Measurements from ENCODE around the gene LIF. TPM values are rescaled to one million over a fixed set of nuclear protein-coding genes. Genes with fewer than 3 reads are reported as not detected.

The LIF gene
- total RNA-seq: 2.3 and 3.6 TPM in 2 replicates
- long read RNA-seq: 0 reads

GRCh38 chr22:30245985-30246813 is at the start of gene LIF:
LIF (minus strand) TSS chr22:30246759; CDS start chr22:30246695, 64 bp downstream.
- no peaks in the 10 kb centered on the region for H3K9me3 Mint-ChIP-seq (ENCODE audit: low read depth)
- peak; percentile 30 for DNase-seq (ENCODE audit: low spot score, unreplicated experiment)
- peaks cover 23% of the 10 kb centered on the region for H3K27me3 Mint-ChIP-seq
- peak; percentile 29 for TF ChIP-seq CTCF (IDR thresholded peaks at IDR 0.05; ENCODE audit: unreplicated experiment)
- H3K4me3 Mint-ChIP-seq (ENCODE audit: low read depth): peak within 1 kb of the TSS; percentile 82
- H3K4me1 Mint-ChIP-seq (ENCODE audit: low read depth): peaks cover 21% of the 10 kb centered on the region
- H3K36me3 Mint-ChIP-seq (ENCODE audit: insufficient read depth): no peaks in the 10 kb centered on the region
- H3K27ac Mint-ChIP-seq: peak within 1 kb of the TSS; percentile 73

GRCh38 chr22:30296324-30296723 is 49.8 kb upstream of the LIF start:
- Mint-ChIP-seq H3K9me3 (ENCODE audit: low read depth) (no peaks in the 10 kb centered on the region), H3K4me1 (ENCODE audit: low read depth) (peaks cover 13% of the 10 kb centered on the region), H3K27me3 (no peaks in the 10 kb centered on the region), H3K36me3 (ENCODE audit: insufficient read depth) (peaks cover 9% of the 10 kb centered on the region), H3K27ac (no peak overlapping the region), H3K4me3 (ENCODE audit: low read depth) (no peak overlapping the region)
- no peak for DNase-seq (ENCODE audit: low spot score, unreplicated experiment)
- no peak for TF ChIP-seq CTCF (IDR thresholded peaks at IDR 0.05; ENCODE audit: unreplicated experiment)

GRCh38 chr22:30295576-30295975 is 49.0 kb upstream of the LIF start:
- Mint-ChIP-seq H3K36me3 (ENCODE audit: insufficient read depth) (peaks cover 9% of the 10 kb centered on the region), H3K27me3 (no peaks in the 10 kb centered on the region), H3K4me1 (ENCODE audit: low read depth) (peaks cover 13% of the 10 kb centered on the region), H3K27ac (no peak overlapping the region), H3K4me3 (ENCODE audit: low read depth) (no peak overlapping the region), H3K9me3 (ENCODE audit: low read depth) (no peaks in the 10 kb centered on the region)
- TF ChIP-seq CTCF (IDR thresholded peaks at IDR 0.05; ENCODE audit: unreplicated experiment): no peak
- no peak for DNase-seq (ENCODE audit: low spot score, unreplicated experiment)

- H3K4me1 Mint-ChIP-seq (ENCODE audit: low read depth): peaks cover 14% of the 10 kb centered on the region
Measured at GRCh38 chr22:30294830-30295229, 48.3 kb upstream of the LIF start.

GRCh38 chr22:30294066-30294465 is 47.5 kb upstream of the LIF start:
- H3K27ac Mint-ChIP-seq: no peak overlapping the region
- H3K27me3 Mint-ChIP-seq: no peaks in the 10 kb centered on the region
- TF ChIP-seq CTCF (IDR thresholded peaks at IDR 0.05; ENCODE audit: unreplicated experiment): no peak
- peaks cover 14% of the 10 kb centered on the region for H3K4me1 Mint-ChIP-seq (ENCODE audit: low read depth)
- no peak for DNase-seq (ENCODE audit: low spot score, unreplicated experiment)
- H3K4me3 Mint-ChIP-seq (ENCODE audit: low read depth): no peak overlapping the region
- no peaks in the 10 kb centered on the region for H3K9me3 Mint-ChIP-seq (ENCODE audit: low read depth)
- peaks cover 9% of the 10 kb centered on the region for H3K36me3 Mint-ChIP-seq (ENCODE audit: insufficient read depth)

More at GRCh38 chr22:30294830-30295229, 48.3 kb upstream of the LIF start:
- DNase-seq (ENCODE audit: low spot score, unreplicated experiment): no peak
- Mint-ChIP-seq H3K27ac (no peak overlapping the region), H3K36me3 (ENCODE audit: insufficient read depth) (peaks cover 9% of the 10 kb centered on the region), H3K27me3 (no peaks in the 10 kb centered on the region), H3K9me3 (ENCODE audit: low read depth) (no peaks in the 10 kb centered on the region), H3K4me3 (ENCODE audit: low read depth) (no peak overlapping the region)
- TF ChIP-seq CTCF (IDR thresholded peaks at IDR 0.05; ENCODE audit: unreplicated experiment): no peak

All from progenitor cell of endocrine pancreas (in vitro differentiated cells).